RWPE2 (cell line): Measurements from ENCODE around the gene EVL.

Source experiments
- ATAC-seq: fragments of 200-7000 bp; cut with Tn5 transposase; 3 replicates; pipeline ENCODE4 v1.9.1; 2021; ENCODE audit warnings: low read depth
- DNase-seq: peaks from one replicate; pipeline ENCODE4 v3.0.0-alpha.2; 2020; ENCODE audit warnings: low spot score
- H3K27ac ChIP-seq: fragments of 450-650 bp; 2 replicates; pipeline ENCODE4 v1.5.1; 2017; ENCODE audit warnings: mild to moderate bottlenecking; ENCODE audit not compliant: poor library complexity, severe bottlenecking
- H3K27me3 ChIP-seq: fragments of 250-450 bp; sonication (Bioruptor Pico); 2 replicates; pipeline ENCODE4 v1.5.1; 2021; ENCODE audit warnings: mild to moderate bottlenecking, moderate library complexity; ENCODE audit not compliant: insufficient read depth, poor library complexity, severe bottlenecking
- H3K36me3 ChIP-seq: fragments of 250-450 bp; sonication (Bioruptor Pico); 2 replicates; pipeline ENCODE4 v1.5.1; 2020; ENCODE audit warnings: low read depth, mild to moderate bottlenecking, moderate library complexity
- H3K4me1 ChIP-seq: fragments of 250-450 bp; sonication (Bioruptor Pico); 2 replicates; pipeline ENCODE4 v1.5.1; 2021; ENCODE audit warnings: mild to moderate bottlenecking, moderate library complexity; ENCODE audit not compliant: insufficient read depth, poor library complexity, severe bottlenecking
- H3K4me3 ChIP-seq: fragments of 250-450 bp; sonication (Bioruptor Pico); 2 replicates; pipeline ENCODE4 v1.5.1; 2021; ENCODE audit warnings: mild to moderate bottlenecking, moderate library complexity; ENCODE audit not compliant: severe bottlenecking
- H3K9me3 ChIP-seq: fragments of 250-450 bp; sonication (Bioruptor Pico); 2 replicates; pipeline ENCODE4 v1.5.1; 2021; ENCODE audit warnings: mild to moderate bottlenecking, moderate library complexity; ENCODE audit not compliant: severe bottlenecking
- TF ChIP-seq, protein P1 (sequence below): fragments of 450-650 bp; IDR thresholded peaks from one replicate; pipeline ENCODE4 v1.5.1; 2017; ENCODE audit warnings: mild to moderate bottlenecking, moderate library complexity; ENCODE audit not compliant: poor library complexity, severe bottlenecking

The EVL gene

DNA sequence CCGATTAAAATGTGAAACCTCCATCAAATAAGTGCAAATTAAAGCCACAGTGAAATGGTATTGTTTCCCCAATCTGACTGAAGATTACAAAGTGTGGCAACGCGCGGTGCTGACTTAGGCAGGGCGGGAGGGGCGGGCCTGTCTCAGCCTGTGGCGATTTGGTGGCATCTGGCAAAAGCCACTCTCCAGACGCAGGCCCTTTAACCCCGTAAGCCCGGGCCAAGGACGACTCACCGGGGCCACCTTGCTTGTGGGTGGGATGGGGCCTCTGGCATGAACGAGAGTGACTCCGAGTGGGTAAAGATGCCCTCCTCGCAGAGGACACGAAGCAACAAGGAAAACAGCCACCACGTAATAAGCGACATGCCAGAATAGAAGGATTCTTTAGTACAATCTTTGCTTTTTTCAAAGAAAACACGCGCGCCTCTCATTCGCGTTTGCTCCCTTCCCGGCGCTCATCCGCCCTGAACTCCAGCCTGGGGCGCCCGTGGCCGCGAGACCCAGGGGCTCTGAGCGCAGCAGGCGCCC is 93.4 kb downstream of the EVL start:
- Histone ChIP-seq H3K9me3 (no peaks in the 10 kb centered on the region), H3K4me3 (peak overlapping the region; percentile 25), H3K36me3 (no peaks in the 10 kb centered on the region), H3K27ac (no peak overlapping the region), H3K27me3 (peaks cover 21% of the 10 kb centered on the region), H3K4me1 (no peaks in the 10 kb centered on the region)
- DNase-seq (no peak), ATAC-seq (no peak)
- TF ChIP-seq, protein P1, sequence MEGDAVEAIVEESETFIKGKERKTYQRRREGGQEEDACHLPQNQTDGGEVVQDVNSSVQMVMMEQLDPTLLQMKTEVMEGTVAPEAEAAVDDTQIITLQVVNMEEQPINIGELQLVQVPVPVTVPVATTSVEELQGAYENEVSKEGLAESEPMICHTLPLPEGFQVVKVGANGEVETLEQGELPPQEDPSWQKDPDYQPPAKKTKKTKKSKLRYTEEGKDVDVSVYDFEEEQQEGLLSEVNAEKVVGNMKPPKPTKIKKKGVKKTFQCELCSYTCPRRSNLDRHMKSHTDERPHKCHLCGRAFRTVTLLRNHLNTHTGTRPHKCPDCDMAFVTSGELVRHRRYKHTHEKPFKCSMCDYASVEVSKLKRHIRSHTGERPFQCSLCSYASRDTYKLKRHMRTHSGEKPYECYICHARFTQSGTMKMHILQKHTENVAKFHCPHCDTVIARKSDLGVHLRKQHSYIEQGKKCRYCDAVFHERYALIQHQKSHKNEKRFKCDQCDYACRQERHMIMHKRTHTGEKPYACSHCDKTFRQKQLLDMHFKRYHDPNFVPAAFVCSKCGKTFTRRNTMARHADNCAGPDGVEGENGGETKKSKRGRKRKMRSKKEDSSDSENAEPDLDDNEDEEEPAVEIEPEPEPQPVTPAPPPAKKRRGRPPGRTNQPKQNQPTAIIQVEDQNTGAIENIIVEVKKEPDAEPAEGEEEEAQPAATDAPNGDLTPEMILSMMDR, result no peak

DNA sequence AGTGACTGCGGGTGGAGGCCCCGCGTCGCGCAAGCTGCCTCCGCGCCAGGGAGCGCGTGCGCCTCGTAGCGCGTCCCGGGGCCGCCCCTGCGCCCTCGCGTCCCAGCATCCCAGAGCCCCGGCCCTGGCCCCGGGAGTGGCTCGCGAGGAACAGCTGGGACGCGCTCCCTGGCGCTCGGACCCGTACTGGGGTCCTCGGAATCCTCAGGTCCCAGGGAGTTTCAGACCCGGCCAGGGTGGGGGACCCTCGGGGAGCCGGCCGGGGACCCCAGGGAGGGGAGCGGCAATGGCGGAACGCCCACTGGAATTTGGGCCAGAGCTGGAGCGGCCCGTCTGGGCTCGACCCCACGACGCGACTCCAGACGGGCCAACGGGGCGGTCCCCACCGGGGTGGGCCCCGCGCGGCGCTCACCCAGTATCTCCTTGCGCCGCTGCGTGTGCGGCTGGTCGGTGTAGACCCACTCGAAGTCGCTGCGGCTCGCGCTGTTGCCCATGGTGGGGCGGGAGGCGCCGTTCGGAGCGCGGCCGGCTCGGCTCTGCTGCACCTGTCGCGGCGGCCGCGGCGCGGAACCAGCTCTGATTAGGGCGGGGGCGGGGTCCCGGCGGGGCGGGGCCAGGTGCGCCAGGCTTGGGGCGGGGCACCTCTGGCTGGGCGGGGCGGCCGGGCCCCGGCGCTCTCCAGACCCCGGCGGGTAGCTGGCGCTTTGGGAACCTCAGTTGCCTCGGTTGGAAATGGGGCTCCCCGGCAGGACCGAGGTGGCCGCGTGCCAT is 94.1 kb downstream of the EVL start, which contains the start of gene DEGS2:
TSS of gene DEGS2 (minus strand) at position 552 of the 771 bp plus-strand sequence. CDS start at position 494, 58 bp downstream.
- Histone ChIP-seq H3K36me3 (no peaks in the 10 kb centered on the region), H3K27ac (no peak within 1 kb of the TSS), H3K27me3 (peaks cover 21% of the 10 kb centered on the region), H3K4me3 (peak within 1 kb of the TSS; percentile 25), H3K9me3 (no peaks in the 10 kb centered on the region), H3K4me1 (no peaks in the 10 kb centered on the region)
- DNase-seq, result no peak
- TF ChIP-seq, protein P1, result no peak
- ATAC-seq, result peak; percentile 75

DNA sequence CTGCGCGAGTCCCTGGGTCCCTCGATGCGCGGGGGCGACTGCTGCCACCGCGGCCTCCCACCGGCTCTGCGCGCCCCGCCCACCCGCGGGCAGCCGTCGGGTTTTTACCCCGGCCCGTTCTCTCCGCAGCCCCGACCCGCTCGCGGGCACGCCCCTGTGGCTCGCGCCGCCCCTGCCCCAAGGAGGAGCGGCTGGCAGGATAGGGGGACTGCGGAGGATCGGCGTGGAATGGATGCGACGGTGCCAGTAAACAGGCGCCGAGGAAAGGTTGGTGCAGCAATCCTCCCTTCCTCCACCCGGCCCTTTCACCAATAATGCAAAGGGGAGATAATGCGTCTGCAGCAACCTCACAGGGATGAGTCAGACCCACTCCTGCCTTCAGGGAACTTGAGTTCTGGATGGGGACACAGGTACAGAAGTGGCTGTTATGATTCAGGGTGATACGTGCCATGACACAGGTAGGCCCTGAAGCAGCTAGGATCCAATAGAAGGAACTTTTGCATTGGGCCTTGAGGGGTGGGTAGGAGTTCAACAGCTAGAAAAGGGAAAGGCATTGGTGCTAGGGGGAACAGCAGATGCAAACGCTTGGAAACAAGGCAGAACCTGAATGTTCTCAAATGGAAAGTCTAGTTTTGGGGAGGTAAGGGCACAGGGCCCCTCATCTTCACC is 94.8 kb downstream of the EVL start:
- H3K36me3 ChIP-seq, result no peaks in the 10 kb centered on the region
- TF ChIP-seq, protein P1, result no peak
- no peak overlapping the region for H3K27ac ChIP-seq
- H3K4me1 ChIP-seq, result no peaks in the 10 kb centered on the region
- peak; percentile 62 for DNase-seq
- H3K4me3 ChIP-seq, result peak overlapping the region; percentile 25
- H3K27me3 ChIP-seq, result peaks cover 21% of the 10 kb centered on the region
- peak; percentile 6; the same call in 2 of the 3 replicates for ATAC-seq
- H3K9me3 ChIP-seq, result no peaks in the 10 kb centered on the region

DNA sequence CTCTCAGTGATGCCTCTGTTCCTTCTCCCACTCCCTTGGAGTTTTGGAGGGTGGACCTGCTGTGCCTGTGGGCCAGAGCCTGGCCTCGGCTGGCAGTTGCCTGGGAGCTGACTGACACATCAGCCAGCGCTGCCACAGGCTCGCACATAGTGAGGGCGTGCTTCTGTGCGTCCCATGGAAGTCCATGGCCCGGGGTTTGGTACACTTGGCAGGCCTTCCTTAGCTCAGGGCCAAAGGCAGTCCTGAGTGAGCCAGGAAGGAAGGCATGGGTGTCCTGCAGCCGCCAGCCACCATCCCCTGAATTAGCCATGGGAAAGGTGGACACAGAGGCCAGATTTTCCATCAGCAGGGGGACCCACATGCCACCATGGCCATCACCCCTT is 95.3 kb downstream of the EVL start:
- H3K27ac ChIP-seq, result no peak overlapping the region
- TF ChIP-seq, protein P1, result no peak
- H3K27me3 ChIP-seq, result peaks cover 21% of the 10 kb centered on the region
- DNase-seq, result peak; percentile 69
- H3K4me1 ChIP-seq, result no peaks in the 10 kb centered on the region
- no peak for ATAC-seq
- H3K36me3 ChIP-seq, result no peaks in the 10 kb centered on the region
- no peaks in the 10 kb centered on the region for H3K9me3 ChIP-seq
- H3K4me3 ChIP-seq, result no peak overlapping the region

DNA sequence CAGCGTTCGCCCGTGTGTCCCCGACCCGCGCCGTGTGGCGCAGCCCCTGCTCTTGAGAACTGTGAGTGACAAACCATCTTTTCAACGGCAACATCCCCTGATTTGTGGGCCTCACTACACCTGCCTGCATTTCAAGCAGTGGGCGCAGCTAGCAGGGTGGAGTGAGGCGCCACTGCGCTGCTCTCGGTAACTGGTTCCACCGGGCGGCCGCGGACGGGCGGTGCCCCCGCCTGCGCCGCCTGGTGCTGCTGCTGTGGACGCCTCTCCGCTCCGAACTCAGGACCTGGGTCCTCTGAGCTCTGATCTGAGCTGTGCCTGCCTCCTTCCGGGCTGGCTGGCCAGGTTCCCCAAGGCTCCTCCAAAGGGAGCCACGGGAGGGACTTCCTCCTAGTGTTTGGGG is 100.2 kb downstream of the EVL start:
- Histone ChIP-seq H3K9me3 (no peaks in the 10 kb centered on the region), H3K27ac (no peak overlapping the region), H3K27me3 (peaks cover 5% of the 10 kb centered on the region), H3K4me3 (no peak overlapping the region), H3K36me3 (no peaks in the 10 kb centered on the region), H3K4me1 (no peaks in the 10 kb centered on the region)
- no peak; the same call in 2 of the 3 replicates for ATAC-seq
- TF ChIP-seq, protein P1, result no peak
- DNase-seq, result peak; percentile 64
